H1 (cell line): ENCODE measurements around the gene HSFX4. TPM values are rescaled to one million over a fixed set of nuclear protein-coding genes. Genes with fewer than 3 reads are reported as not detected.
A peak's percentile ranks its signal among the peaks of the same experiment; 100 is the strongest.
"Not testable (repeated sequence)": the region's sequence is repeated elsewhere in the genome, so short reads cannot be mapped to it uniquely, and the experiment has no call there.

Experiments
- CTCF ChIA-PET: fragments of 300-600 bp; sonication (Branson Sonifier 250); formaldehyde crosslinking; loops from one replicate; lab custom pipeline; 2021; ENCODE audit not compliant: partially characterized antibody; lab: Charles Lee
- POLR2A ChIA-PET: fragments of 300-600 bp; sonication (Branson Sonifier 250); formaldehyde crosslinking; loops from one replicate; lab custom pipeline; 2021; ENCODE audit warnings: inconsistent platforms; ENCODE audit not compliant: partially characterized antibody; lab: Charles Lee
- DNase-seq, 2 experiments: peaks; one replicate each; pipeline versions ENCODE4 v3.0.0 to v3.0.0-alpha.2; 2010 to 2022; ENCODE audit warnings: low spot score in 2 of 2, low read depth in 1 of 2, mixed read lengths in 1 of 2
- FAIRE-seq: peaks from 2 replicates; lab custom pipeline; 2011; peaks lifted over from hg19 to GRCh38; lab: Jason Lieb, UNC
- H2AFZ ChIP-seq: 2 replicates; pipeline ENCODE4 v1.8.1; 2012; ENCODE audit warnings: low read length, inconsistent platforms
- H2AK5ac ChIP-seq: 2 replicates; pipeline ENCODE4 v1.6.1; 2013; ENCODE audit warnings: low read depth, low read length
- H2BK120ac ChIP-seq: replicated peaks from 2 replicates; pipeline ENCODE3; 2013; ENCODE audit warnings: low read depth, low read length, inconsistent platforms
- H2BK12ac ChIP-seq: 2 replicates; pipeline ENCODE4 v1.6.1; 2013; ENCODE audit warnings: low read depth, low read length
- H2BK15ac ChIP-seq: 2 replicates; pipeline ENCODE4 v1.6.1; 2013; ENCODE audit warnings: low read length
- H2BK20ac ChIP-seq: 2 replicates; pipeline ENCODE4 v1.6.1; 2013; ENCODE audit warnings: low read length
- H2BK5ac ChIP-seq: 2 replicates; pipeline ENCODE4 v1.6.1; 2013; ENCODE audit warnings: low read depth, low read length
- H3K14ac ChIP-seq: 2 replicates; pipeline ENCODE4 v1.6.1; 2013; ENCODE audit warnings: inconsistent platforms; ENCODE audit not compliant: insufficient read length
- H3K18ac ChIP-seq: 2 replicates; pipeline ENCODE4 v1.6.1; 2013; ENCODE audit warnings: low read length; ENCODE audit errors: extremely low read depth
- H3K23ac ChIP-seq: 2 replicates; pipeline ENCODE4 v1.6.1; 2013; ENCODE audit warnings: inconsistent platforms; ENCODE audit not compliant: insufficient read length
- H3K23me2 ChIP-seq: 2 replicates; pipeline ENCODE4 v1.6.1; 2013; ENCODE audit warnings: low read depth, low read length
- H3K27ac ChIP-seq: 2 replicates; pipeline ENCODE4 v1.6.1; 2011; ENCODE audit warnings: low read depth, low read length, inconsistent platforms
- H3K27me3 ChIP-seq, 4 experiments: replicated peaks in 1 of 4; 1 replicate in 1 of 4; 2 replicates in 3 of 4; pipeline versions ENCODE4 v1.6.1 to v1.8.1; 2011 to 2013; ENCODE audit warnings: low read length in 3 of 4, mild to moderate bottlenecking in 3 of 4, inconsistent platforms in 2 of 4, mixed read lengths in 2 of 4, moderate library complexity in 1 of 4; ENCODE audit not compliant: control insufficient read depth in 3 of 4, insufficient read depth in 3 of 4; ENCODE audit errors: extremely low read depth in 1 of 4
- H3K36me3 ChIP-seq, 4 experiments: 2 replicates each; pipeline versions ENCODE4 v1.6.1 to v1.8.1; 2011 to 2013; ENCODE audit warnings: mild to moderate bottlenecking in 4 of 4, low read length in 3 of 4, moderate library complexity in 2 of 4, control low read depth in 1 of 4, inconsistent platforms in 1 of 4; ENCODE audit not compliant: insufficient read depth in 4 of 4, control insufficient read depth in 2 of 4
- H3K4ac ChIP-seq: replicated peaks from 2 replicates; pipeline ENCODE3; 2013; ENCODE audit warnings: low read length, low read depth, mixed read lengths, inconsistent platforms; ENCODE audit not compliant: insufficient read length
- H3K4me1 ChIP-seq, 4 experiments: replicated peaks in 1 of 4; 1 replicate in 1 of 4; 2 replicates in 3 of 4; pipeline versions ENCODE4 v1.6.1 to v1.8.1; 2011 to 2013; ENCODE audit warnings: low read length in 3 of 4, inconsistent platforms in 2 of 4, mixed read lengths in 1 of 4; ENCODE audit not compliant: insufficient read depth in 4 of 4, control insufficient read depth in 3 of 4
- H3K4me2 ChIP-seq, 2 experiments: 2 replicates each; pipeline versions ENCODE4 v1.6.1 to v1.8.1; 2011 to 2013; ENCODE audit warnings: low read depth in 2 of 2, low read length in 2 of 2, control low read depth in 1 of 2, inconsistent platforms in 1 of 2, mild to moderate bottlenecking in 1 of 2; ENCODE audit not compliant: insufficient read depth in 1 of 2
- H3K4me3 ChIP-seq, 4 experiments: fragments of 200-600, 300-600 bp in 1 of 4; sonication (generic), shearing (Covaris generic), sonication (Bioruptor Twin) in 1 of 4; 2 replicates each; pipeline versions ENCODE4 v1.5.1 to v1.8.1; 2011 to 2016; ENCODE audit warnings: low read length in 4 of 4, low read depth in 3 of 4, control low read depth in 2 of 4, inconsistent platforms in 2 of 4, mild to moderate bottlenecking in 2 of 4, mixed read lengths in 1 of 4, moderate library complexity in 1 of 4; ENCODE audit not compliant: insufficient read depth in 2 of 4; ENCODE audit errors: extremely low read depth in 1 of 4
- H3K56ac ChIP-seq: replicated peaks from 2 replicates; pipeline ENCODE3; 2013; ENCODE audit warnings: low read depth, mild to moderate bottlenecking, mixed read lengths, low read length, inconsistent platforms; ENCODE audit not compliant: insufficient read length
- H3K79me1 ChIP-seq: 2 replicates; pipeline ENCODE4 v1.6.1; 2013; ENCODE audit warnings: low read depth, low read length, control low read depth
- H3K79me2 ChIP-seq, 2 experiments: 2 replicates each; pipeline versions ENCODE4 v1.6.1 to v1.8.1; 2012 to 2013; ENCODE audit warnings: low read length in 2 of 2, mild to moderate bottlenecking in 2 of 2, inconsistent platforms in 1 of 2; ENCODE audit not compliant: insufficient read depth in 2 of 2, control insufficient read depth in 1 of 2
- H3K9ac ChIP-seq, 4 experiments: replicated peaks in 1 of 4; 1 replicate in 1 of 4; 2 replicates in 3 of 4; pipeline versions ENCODE4 v1.6.1 to v1.8.1; 2011 to 2013; ENCODE audit warnings: low read depth in 3 of 4, low read length in 3 of 4, control low read depth in 2 of 4, mild to moderate bottlenecking in 2 of 4, moderate library complexity in 2 of 4, inconsistent platforms in 1 of 4; ENCODE audit errors: extremely low read depth in 1 of 4
- H3K9me3 ChIP-seq, 2 experiments: 2 replicates each; pipeline versions ENCODE4 v1.6.1 to v1.8.1; 2012 to 2013; ENCODE audit warnings: mild to moderate bottlenecking in 2 of 2, moderate library complexity in 2 of 2, control low read depth in 1 of 2, inconsistent platforms in 1 of 2, low read depth in 1 of 2, low read length in 1 of 2, mixed read lengths in 1 of 2; ENCODE audit not compliant: insufficient read depth in 2 of 2
- H4K20me1 ChIP-seq, 2 experiments: replicated peaks in 1 of 2; 2 replicates each; pipeline versions ENCODE3 to v1.8.1; 2011 to 2013; ENCODE audit warnings: inconsistent platforms in 2 of 2, low read length in 2 of 2, mild to moderate bottlenecking in 1 of 2; ENCODE audit not compliant: insufficient read depth in 2 of 2, control insufficient read depth in 1 of 2
- H4K5ac ChIP-seq: 2 replicates; pipeline ENCODE4 v1.6.1; 2013; ENCODE audit warnings: low read length, low read depth, mixed read lengths, inconsistent platforms; ENCODE audit not compliant: insufficient read length
- H4K8ac ChIP-seq: 2 replicates; pipeline ENCODE4 v1.8.0; 2013; ENCODE audit warnings: mild to moderate bottlenecking, moderate library complexity, low read length, inconsistent platforms; ENCODE audit not compliant: insufficient read depth; ENCODE audit errors: extremely low read depth
- H4K91ac ChIP-seq: replicated peaks from 2 replicates; pipeline ENCODE3; 2013; ENCODE audit warnings: low read length, mixed read lengths, inconsistent platforms; ENCODE audit not compliant: insufficient read length
- WGBS, 2 experiments: shearing (Covaris generic) in 1 of 2; methylation state at CpG; one replicate each; pipeline versions ENCODE4 v1.1.6 to v1.1.7; 2013 to 2015; ENCODE audit warnings: low lambda C conversion rate in 2 of 2, mixed read lengths in 2 of 2, inconsistent platforms in 1 of 2, low coverage in 1 of 2, missing lambda C conversion rate in 1 of 2; ENCODE audit not compliant: insufficient replicate concordance in 2 of 2, insufficient coverage in 1 of 2, insufficient read length in 1 of 2; ENCODE audit errors: extremely low coverage in 1 of 2, missing lambda C conversion rate in 1 of 2; 5-methylcytosine and 5-hydroxymethylcytosine counted together
- polyA plus RNA-seq, 7 experiments: library from polyadenylated mRNA; depleted of rRNA in 3 of 7; stranded (reverse) in 5 of 7; unstranded in 2 of 7; fragments of >200 nt in 5 of 7; fragments of 200-250 nt in 2 of 7; gene quantifications; 1 replicate in 5 of 7; 2 replicates in 1 of 7; 4 replicates in 1 of 7; pipeline versions ENCODE4 v1.2.1 to v1.2.3, GENCODE V29; 2011 to 2013; ENCODE audit warnings: missing spikeins in 2 of 7, mixed read lengths in 2 of 7
- total RNA-seq: library from RNA; stranded (reverse); fragmentation: NEBNext Ultra II Directional; extraction: Animal tissue kit (Norgen Biotek cat#: 25700); gene quantifications from 2 replicates; pipeline ENCODE4 v1.2.1, GENCODE V29; 2021

Gene HSFX4
- total and polyA plus RNA-seq, 2 of the 8 experiments (the other 6 are each of a cell fraction or from before 2014, with no cell fraction given), result not detected

- H3K18ac ChIP-seq, H3K9me3 ChIP-seq, H2AFZ ChIP-seq, H4K20me1 ChIP-seq, H4K5ac ChIP-seq, H3K23ac ChIP-seq, DNase-seq, H2BK5ac ChIP-seq, H3K36me3 ChIP-seq, H2BK12ac ChIP-seq, H3K56ac ChIP-seq, H3K4me3 ChIP-seq, H3K4ac ChIP-seq, H3K14ac ChIP-seq, H2BK120ac ChIP-seq, H2AK5ac ChIP-seq, H3K27me3 ChIP-seq, H3K9ac ChIP-seq, H3K27ac ChIP-seq, CTCF ChIA-PET, H3K79me2 ChIP-seq, H3K4me2 ChIP-seq, H3K4me1 ChIP-seq, H4K8ac ChIP-seq, H3K23me2 ChIP-seq, FAIRE-seq, POLR2A ChIA-PET, H2BK15ac ChIP-seq, H4K91ac ChIP-seq, H3K79me1 ChIP-seq, H2BK20ac ChIP-seq: not testable (repeated sequence)
- no CpG with 5 or more reads among the region's 5 CpGs for WGBS, 2 experiments
Measured at GRCh38 chrX:149924434-149924833, 4.9 kb upstream of the HSFX4 start.

- peak; percentile 90 for FAIRE-seq
- POLR2A ChIA-PET, H2BK15ac ChIP-seq, CTCF ChIA-PET, H3K4ac ChIP-seq, H3K23ac ChIP-seq, DNase-seq, H2BK12ac ChIP-seq, H3K27me3 ChIP-seq, H3K27ac ChIP-seq, H3K4me1 ChIP-seq, H2BK5ac ChIP-seq, H2BK120ac ChIP-seq, H4K91ac ChIP-seq, H2BK20ac ChIP-seq, H3K4me2 ChIP-seq, H2AK5ac ChIP-seq, H3K9me3 ChIP-seq, H2AFZ ChIP-seq, H3K79me2 ChIP-seq, H3K18ac ChIP-seq, H3K4me3 ChIP-seq, H3K36me3 ChIP-seq, H3K79me1 ChIP-seq, H3K9ac ChIP-seq, H3K23me2 ChIP-seq, H4K8ac ChIP-seq, H4K5ac ChIP-seq, H3K14ac ChIP-seq, H4K20me1 ChIP-seq, H3K56ac ChIP-seq: not testable (repeated sequence)
- WGBS, 2 experiments, result no CpG with 5 or more reads among the region's 8 CpGs
Measured at GRCh38 chrX:149927245-149927963, 2.0 kb upstream of the HSFX4 start.
